B cell (primary cell): ENCODE data around the gene PPIL1. TPM values are rescaled to one million over a fixed set of nuclear protein-coding genes. Genes with fewer than 3 reads are reported as not detected.

Experiments
- ATAC-seq: fragments of 200-7000 bp; cut with Tn5 transposase; one replicate; pipeline ENCODE4 v1.10.0; 2021; ENCODE audit warnings: low read depth, mild to moderate bottlenecking, moderate number of reproducible peaks, moderate library complexity
- CTCF ChIA-PET: fragments of 350-600 bp; sonication (Branson Sonifier 250); formaldehyde crosslinking; loops from one replicate; lab custom pipeline; 2021; ENCODE audit warnings: antibody characterized with exemption, inconsistent platforms; lab: Charles Lee
- POLR2A ChIA-PET: fragments of 350-600 bp; sonication (Branson Sonifier 250); formaldehyde crosslinking; loops from one replicate; lab custom pipeline; 2021; ENCODE audit warnings: antibody characterized with exemption; lab: Charles Lee
- DNase-seq: peaks from one replicate; pipeline ENCODE4 v3.0.0; 2013
- H2AFZ ChIP-seq: 2 replicates; pipeline ENCODE4 v1.6.1; 2012; ENCODE audit warnings: mild to moderate bottlenecking, low read depth, low read length; ENCODE audit not compliant: insufficient read depth, poor library complexity, severe bottlenecking
- H3K27ac ChIP-seq, 2 donors: 1 replicate in 1 of 2; 2 replicates in 1 of 2; pipeline ENCODE4 v1.5.1; 2012 to 2013; ENCODE audit warnings: low read length in 2 of 2, mild to moderate bottlenecking in 2 of 2, moderate library complexity in 1 of 2
- H3K27me3 ChIP-seq, 4 experiments: fragments of 200-600 bp in 1 of 4; sonication (generic) in 1 of 4; replicated peaks in 1 of 4; 1 replicate in 2 of 4; 2 replicates in 2 of 4; pipeline versions ENCODE4 v1.6.1 to v1.7.0; 2013 to 2016; ENCODE audit warnings: low read length in 3 of 4, mild to moderate bottlenecking in 2 of 4, mixed read lengths in 1 of 4, moderate library complexity in 1 of 4; ENCODE audit not compliant: insufficient read depth in 4 of 4, control insufficient read depth in 3 of 4; ENCODE audit errors: control extremely low read depth in 1 of 4
- H3K36me3 ChIP-seq, 2 experiments: replicated peaks in 1 of 2; 1 replicate in 1 of 2; 2 replicates in 1 of 2; pipeline versions ENCODE4 v1.6.1 to v1.7.1; 2013; ENCODE audit warnings: low read length in 1 of 2; ENCODE audit not compliant: insufficient read depth in 2 of 2, control insufficient read depth in 1 of 2; ENCODE audit errors: control extremely low read depth in 1 of 2, extremely low read depth in 1 of 2
- H3K4me1 ChIP-seq, 2 donors: fragments of 200-600 bp in 1 of 2; sonication (generic) in 1 of 2; 1 replicate in 1 of 2; 2 replicates in 1 of 2; pipeline versions ENCODE4 v1.5.1 to v1.6.1; 2013 to 2017; ENCODE audit warnings: low read length in 2 of 2; ENCODE audit not compliant: control insufficient read depth in 2 of 2, insufficient read depth in 2 of 2
- H3K4me2 ChIP-seq: replicated peaks from 2 replicates; pipeline ENCODE3; 2012; ENCODE audit warnings: mild to moderate bottlenecking, low read depth, low read length; ENCODE audit not compliant: poor library complexity, severe bottlenecking
- H3K4me3 ChIP-seq, 5 experiments: fragments of 200-600 bp in 1 of 5; sonication (generic) in 1 of 5; 1 replicate in 3 of 5; 2 replicates in 2 of 5; pipeline versions ENCODE4 v1.5.1 to v1.7.0; 2011 to 2016; ENCODE audit warnings: low read length in 4 of 5, mild to moderate bottlenecking in 4 of 5, low read depth in 2 of 5, control low read depth in 1 of 5, moderate library complexity in 1 of 5; ENCODE audit not compliant: insufficient read depth in 1 of 5; ENCODE audit errors: control extremely low read depth in 1 of 5, extremely low read depth in 1 of 5
- H3K79me2 ChIP-seq: fragments of 200-600 bp; sonication (generic); one replicate; pipeline ENCODE4 v1.6.0; 2016; ENCODE audit warnings: low read length; ENCODE audit not compliant: control insufficient read depth, insufficient read depth
- H3K9ac ChIP-seq: fragments of 200-600 bp; sonication (generic); 2 replicates; pipeline ENCODE4 v1.6.1; 2017; ENCODE audit warnings: mild to moderate bottlenecking, low read length, moderate library complexity
- H3K9me3 ChIP-seq, 3 donors: one replicate each; pipeline versions ENCODE4 v1.6.1 to v1.7.1; 2013; ENCODE audit warnings: low read length in 2 of 3; ENCODE audit not compliant: control insufficient read depth in 2 of 3, insufficient read depth in 1 of 3; ENCODE audit errors: control extremely low read depth in 1 of 3
- H4K20me1 ChIP-seq: 2 replicates; pipeline ENCODE4 v1.6.0; 2012; ENCODE audit warnings: mild to moderate bottlenecking, low read length; ENCODE audit not compliant: insufficient read depth, control insufficient read depth, poor library complexity, severe bottlenecking
- H3K27ac Mint-ChIP-seq: one replicate; pipeline ENCODE4 v1.8.0; 2021; ENCODE audit warnings: mixed read lengths
- H3K27me3 Mint-ChIP-seq: one replicate; pipeline ENCODE4 v1.8.0; 2021; ENCODE audit warnings: mixed read lengths
- H3K4me1 Mint-ChIP-seq: one replicate; pipeline ENCODE4 v1.8.0; 2021; ENCODE audit warnings: mixed read lengths
- H3K4me3 Mint-ChIP-seq: one replicate; pipeline ENCODE4 v1.8.0; 2021; ENCODE audit warnings: mixed read lengths
- H3K9me3 Mint-ChIP-seq: one replicate; pipeline ENCODE4 v1.8.0; 2022; ENCODE audit warnings: mixed read lengths; ENCODE audit not compliant: insufficient read depth
- EZH2 ChIP-seq: IDR thresholded peaks from 2 replicates; pipeline ENCODE4 v1.6.1; 2012; ENCODE audit warnings: borderline replicate concordance, low read depth, mild to moderate bottlenecking, moderate library complexity, low read length; ENCODE audit not compliant: insufficient read depth, poor library complexity, severe bottlenecking
- WGBS: methylation state at CpG from one replicate; pipeline ENCODE4 v1.1.5; 2013; ENCODE audit warnings: missing lambda C conversion rate; ENCODE audit not compliant: insufficient coverage; 5-methylcytosine and 5-hydroxymethylcytosine counted together
- intact Hi-C: fragments of 100-400 bp; cut with micrococcal nuclease; formaldehyde crosslinking; loops from one replicate; pipeline ENCODE4 v1.10.0; 2022
- polyA plus RNA-seq: library from polyadenylated mRNA; depleted of rRNA; stranded (reverse); fragments of >200 nt; gene quantifications from 2 replicates; pipeline ENCODE4 v1.2.3, GENCODE V29; 2012
- total RNA-seq, 2 donors: library from RNA; stranded (reverse); fragments of 120-200 nt in 1 of 2; gene quantifications; 1 replicate in 1 of 2; 2 replicates in 1 of 2; pipeline versions ENCODE4 v1.2.3 to v1.2.4, GENCODE V29; 2013 to 2022
- TF ChIP-seq, protein P1 (sequence below): fragments of 200-600 bp; IDR thresholded peaks from one replicate; pipeline ENCODE4 v1.8.0; 2022; ENCODE audit warnings: antibody characterized with exemption, mild to moderate bottlenecking

Gene PPIL1
- total and polyA plus RNA-seq, 2 donors (not counting 1 experiment from before 2014, with no cell fraction given) = 2.9 to 7.0 TPM

DNA sequence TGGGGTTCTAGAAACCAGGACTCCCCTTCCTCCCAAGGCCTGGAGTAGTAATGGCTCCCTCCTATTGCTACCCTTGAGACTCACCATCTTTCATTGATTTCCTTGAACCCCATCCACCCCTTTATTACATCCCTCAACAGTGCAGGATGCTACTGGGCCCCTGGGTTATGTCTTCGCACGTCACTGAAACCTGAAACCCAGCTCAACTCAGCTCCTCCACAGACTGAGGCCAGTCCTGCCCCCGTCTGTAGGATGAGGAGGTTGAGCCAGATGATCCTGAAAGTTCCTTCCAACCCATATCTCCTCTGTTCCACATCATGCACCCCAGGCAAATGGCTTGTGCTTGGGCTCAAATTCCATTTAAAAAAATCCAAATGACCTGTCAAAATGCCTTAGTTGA lies 56.8 kb downstream of the PPIL1 start:
- DNase-seq (no peak), ATAC-seq (no peak)
- intact Hi-C loops = no loop called here
- no peak overlapping the region for H3K4me3 ChIP-seq
- no peak overlapping the region for H2AFZ ChIP-seq
- H3K4me1 Mint-ChIP-seq = no peaks in the 10 kb centered on the region
- no peak overlapping the region for H3K27ac Mint-ChIP-seq
- no peaks in the 10 kb centered on the region for H3K27me3 ChIP-seq
- no peaks in the 10 kb centered on the region for H3K27me3 Mint-ChIP-seq
- no peaks in the 10 kb centered on the region for H3K36me3 ChIP-seq
- H3K4me3 Mint-ChIP-seq = no peak overlapping the region
- no CpG with 5 or more reads among the region's 3 CpGs for WGBS
- ChIA-PET POLR2A (no interaction called here), CTCF (no interaction called here)
- H3K4me1 ChIP-seq = no peaks in the 10 kb centered on the region
- H3K4me2 ChIP-seq = no peak overlapping the region
- TF ChIP-seq EZH2 = no peak
- TF ChIP-seq, protein P1, sequence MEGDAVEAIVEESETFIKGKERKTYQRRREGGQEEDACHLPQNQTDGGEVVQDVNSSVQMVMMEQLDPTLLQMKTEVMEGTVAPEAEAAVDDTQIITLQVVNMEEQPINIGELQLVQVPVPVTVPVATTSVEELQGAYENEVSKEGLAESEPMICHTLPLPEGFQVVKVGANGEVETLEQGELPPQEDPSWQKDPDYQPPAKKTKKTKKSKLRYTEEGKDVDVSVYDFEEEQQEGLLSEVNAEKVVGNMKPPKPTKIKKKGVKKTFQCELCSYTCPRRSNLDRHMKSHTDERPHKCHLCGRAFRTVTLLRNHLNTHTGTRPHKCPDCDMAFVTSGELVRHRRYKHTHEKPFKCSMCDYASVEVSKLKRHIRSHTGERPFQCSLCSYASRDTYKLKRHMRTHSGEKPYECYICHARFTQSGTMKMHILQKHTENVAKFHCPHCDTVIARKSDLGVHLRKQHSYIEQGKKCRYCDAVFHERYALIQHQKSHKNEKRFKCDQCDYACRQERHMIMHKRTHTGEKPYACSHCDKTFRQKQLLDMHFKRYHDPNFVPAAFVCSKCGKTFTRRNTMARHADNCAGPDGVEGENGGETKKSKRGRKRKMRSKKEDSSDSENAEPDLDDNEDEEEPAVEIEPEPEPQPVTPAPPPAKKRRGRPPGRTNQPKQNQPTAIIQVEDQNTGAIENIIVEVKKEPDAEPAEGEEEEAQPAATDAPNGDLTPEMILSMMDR = no peak
- H3K27ac ChIP-seq = no peak overlapping the region
- H4K20me1 ChIP-seq = no peaks in the 10 kb centered on the region
- H3K79me2 ChIP-seq = no peaks in the 10 kb centered on the region
- no peaks in the 10 kb centered on the region for H3K9me3 Mint-ChIP-seq
- no peak overlapping the region for H3K9ac ChIP-seq
- H3K9me3 ChIP-seq = no peaks in the 10 kb centered on the region

DNA sequence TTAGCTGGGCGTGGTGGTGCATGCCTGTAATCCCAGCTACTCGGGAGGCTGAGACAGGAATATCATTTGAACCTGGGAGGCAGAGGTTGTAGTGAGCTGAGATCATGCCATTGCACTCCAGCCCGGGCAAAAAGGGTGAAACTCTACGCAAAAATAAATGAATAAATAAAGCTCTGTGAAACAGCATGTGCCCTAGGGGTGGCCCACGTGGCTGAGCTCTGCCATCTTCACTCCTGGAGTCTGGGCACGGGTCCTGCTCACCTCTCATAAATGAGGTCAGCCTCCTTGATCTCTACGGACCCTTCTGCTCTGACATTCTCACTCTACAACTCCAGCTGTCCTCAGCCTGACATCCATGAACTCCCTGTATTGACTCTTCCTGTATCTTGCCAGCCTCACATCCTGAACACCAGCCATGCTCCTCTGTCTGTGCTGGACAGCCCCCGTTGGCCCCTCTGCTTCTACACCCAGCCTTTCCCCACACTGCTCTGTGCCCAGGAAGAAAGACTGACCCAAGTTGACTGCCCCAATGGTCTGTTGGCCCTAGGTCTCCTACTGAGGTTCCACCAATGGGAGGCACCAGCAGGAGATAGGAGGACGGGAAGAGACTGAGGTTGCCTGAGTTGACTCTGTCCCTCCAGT lies 57.3 kb downstream of the PPIL1 start:
- Histone ChIP-seq H2AFZ (no peak overlapping the region), H4K20me1 (no peaks in the 10 kb centered on the region), H3K4me3 (no peak overlapping the region), H3K36me3 (no peaks in the 10 kb centered on the region), H3K9ac (no peak overlapping the region), H3K4me1 (no peaks in the 10 kb centered on the region), H3K27me3 (no peaks in the 10 kb centered on the region), H3K79me2 (no peaks in the 10 kb centered on the region), H3K4me2 (no peak overlapping the region), H3K9me3 (no peaks in the 10 kb centered on the region), H3K27ac (no peak overlapping the region)
- no peak overlapping the region for H3K27ac Mint-ChIP-seq
- DNase-seq = no peak
- TF ChIP-seq, protein P1 = no peak
- TF ChIP-seq EZH2 = no peak
- no peaks in the 10 kb centered on the region for H3K27me3 Mint-ChIP-seq
- ChIA-PET CTCF (interaction anchor here (1.4 kb wide), 1 partner anchor 34 kb away, joined by 8 read pairs; no protein-coding TSS in a partner anchor), POLR2A (no interaction called here)
- no peaks in the 10 kb centered on the region for H3K4me1 Mint-ChIP-seq
- intact Hi-C loops = no loop called here
- H3K4me3 Mint-ChIP-seq = no peak overlapping the region
- ATAC-seq = no peak
- no peaks in the 10 kb centered on the region for H3K9me3 Mint-ChIP-seq
- 90% methylated on average over 9 of the region's 9 CpGs for WGBS
